HG03457 (cell line): ENCODE measurements around the gene ZBTB16.

Experiments used
- ATAC-seq: cut with Tn5 transposase; IDR thresholded peaks from one replicate; pipeline ENCODE4 v1.9.1; 2021; ENCODE audit warnings: moderate number of reproducible peaks; ENCODE audit not compliant: unreplicated experiment

Gene ZBTB16

GRCh38 chr11:114082767-114083181 lies 23.3 kb downstream of the ZBTB16 start:
- no peak for ATAC-seq

- ATAC-seq, result no peak
Measured at GRCh38 chr11:114083391-114084252, 24.1 kb downstream of the ZBTB16 start.

GRCh38 chr11:114084414-114084813 lies 24.9 kb downstream of the ZBTB16 start:
- ATAC-seq, result no peak

GRCh38 chr11:114085965-114086793 lies 26.7 kb downstream of the ZBTB16 start:
- no peak for ATAC-seq

- ATAC-seq, result no peak
Measured at GRCh38 chr11:114087025-114087424, 27.5 kb downstream of the ZBTB16 start.

GRCh38 chr11:114088216-114088615 lies 28.7 kb downstream of the ZBTB16 start:
- ATAC-seq, result no peak

GRCh38 chr11:114088836-114089235 lies 29.3 kb downstream of the ZBTB16 start:
- ATAC-seq, result no peak

GRCh38 chr11:114089748-114090147 lies 30.2 kb downstream of the ZBTB16 start:
- no peak for ATAC-seq

GRCh38 chr11:114090225-114090910 lies 30.9 kb downstream of the ZBTB16 start:
- ATAC-seq, result no peak

GRCh38 chr11:114090976-114091375 lies 31.5 kb downstream of the ZBTB16 start:
- no peak for ATAC-seq

- ATAC-seq, result no peak
Measured at GRCh38 chr11:114091516-114092397, 32.2 kb downstream of the ZBTB16 start.

GRCh38 chr11:114092478-114092877 lies 33.0 kb downstream of the ZBTB16 start:
- ATAC-seq, result no peak

- ATAC-seq, result no peak
Measured at GRCh38 chr11:114092953-114093352, 33.4 kb downstream of the ZBTB16 start.

- no peak for ATAC-seq
Measured at GRCh38 chr11:114094516-114094915, 35.0 kb downstream of the ZBTB16 start.

GRCh38 chr11:114095899-114096298 lies 36.4 kb downstream of the ZBTB16 start:
- ATAC-seq, result no peak

GRCh38 chr11:114097832-114098231 lies 38.3 kb downstream of the ZBTB16 start:
- no peak for ATAC-seq

GRCh38 chr11:114098927-114099326 lies 39.4 kb downstream of the ZBTB16 start:
- ATAC-seq, result no peak

GRCh38 chr11:114099392-114100178 lies 40.1 kb downstream of the ZBTB16 start:
- ATAC-seq, result no peak
